Mucosa of stomach (tissue), 1 donor: ENCODE results near the gene SPATA12.

Source experiments
- H3K27me3 ChIP-seq: one replicate; pipeline ENCODE4 v1.7.0; 2013; ENCODE audit warnings: mild to moderate bottlenecking, low read length; ENCODE audit not compliant: control insufficient read depth, insufficient read depth
- H3K36me3 ChIP-seq: one replicate; pipeline ENCODE4 v1.7.0; 2013; ENCODE audit warnings: low read length; ENCODE audit not compliant: control insufficient read depth, insufficient read depth
- H3K4me1 ChIP-seq: one replicate; pipeline ENCODE4 v1.7.0; 2013; ENCODE audit warnings: mild to moderate bottlenecking, low read length; ENCODE audit not compliant: control insufficient read depth, insufficient read depth
- H3K4me3 ChIP-seq: one replicate; pipeline ENCODE4 v1.7.0; 2013; ENCODE audit warnings: low read length
- H3K9ac ChIP-seq: one replicate; pipeline ENCODE4 v1.7.0; 2013; ENCODE audit warnings: mild to moderate bottlenecking, low read length, moderate library complexity
- H3K9me3 ChIP-seq: one replicate; pipeline ENCODE4 v1.7.0; 2013; ENCODE audit warnings: mild to moderate bottlenecking, low read length, moderate library complexity; ENCODE audit not compliant: control insufficient read depth
- donor health status: Pancreatic carcinoma.

Gene SPATA12

DNA sequence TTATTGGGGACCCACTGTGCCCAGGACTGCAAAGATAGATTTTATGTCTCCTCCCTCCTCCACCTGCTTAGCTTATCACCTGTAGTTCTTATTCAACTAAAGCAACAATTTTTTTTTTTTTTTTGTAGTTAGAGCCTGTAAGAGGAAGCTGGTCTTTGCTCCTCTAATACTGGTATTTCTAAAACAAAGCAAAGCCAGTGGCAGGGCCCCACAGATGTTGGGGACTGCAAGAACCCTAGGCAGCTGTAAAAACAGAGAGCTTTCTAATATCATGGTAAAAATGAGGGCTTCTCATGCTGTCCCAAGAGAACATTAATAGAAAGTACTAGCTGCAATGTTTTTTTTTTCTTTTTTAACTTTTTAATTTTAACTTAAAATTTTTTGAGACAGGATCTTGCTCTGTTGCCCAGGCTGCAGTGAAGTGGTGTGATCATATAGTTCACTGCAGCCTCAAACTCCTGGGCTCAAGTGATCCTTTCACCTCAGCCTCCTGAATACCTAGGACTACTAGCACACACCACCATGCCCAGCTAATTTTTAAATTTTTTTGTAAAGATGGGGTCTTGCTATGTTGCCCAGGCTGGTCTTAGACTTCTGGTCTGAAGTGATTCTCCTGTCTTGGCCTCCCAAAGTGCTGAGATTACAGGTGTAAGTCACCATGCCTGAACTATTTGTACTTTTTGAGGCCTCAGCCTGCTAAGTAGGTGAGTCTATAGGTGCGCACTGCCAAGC, 27.1 kb downstream of the SPATA12 start:
- Histone ChIP-seq H3K9me3 (no peaks in the 10 kb centered on the region), H3K36me3 (no peaks in the 10 kb centered on the region), H3K4me3 (no peak overlapping the region), H3K4me1 (no peaks in the 10 kb centered on the region), H3K9ac (no peak overlapping the region), H3K27me3 (no peaks in the 10 kb centered on the region)

DNA sequence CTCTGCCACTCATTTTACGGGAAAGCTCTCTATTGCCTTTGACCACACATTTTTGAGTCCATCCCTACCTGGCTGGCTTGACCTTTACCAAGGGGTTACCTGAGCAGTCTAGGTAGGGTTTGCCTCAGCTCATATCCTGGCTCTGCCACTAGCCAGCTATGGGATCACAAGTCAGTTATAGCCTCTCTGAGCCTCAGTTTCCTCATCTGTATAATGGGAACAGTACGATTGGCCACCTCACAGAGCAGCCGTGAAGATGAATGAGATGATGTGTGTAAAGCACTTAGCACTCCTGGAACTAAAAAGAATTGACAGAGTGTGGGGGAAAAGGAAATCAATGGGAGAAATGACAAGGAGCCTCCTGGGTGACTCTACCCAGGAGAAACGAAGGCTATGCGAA, 28.0 kb downstream of the SPATA12 start:
- H3K4me3 ChIP-seq, result no peak overlapping the region
- no peaks in the 10 kb centered on the region for H3K4me1 ChIP-seq
- H3K27me3 ChIP-seq, result no peaks in the 10 kb centered on the region
- no peaks in the 10 kb centered on the region for H3K36me3 ChIP-seq
- no peak overlapping the region for H3K9ac ChIP-seq
- no peaks in the 10 kb centered on the region for H3K9me3 ChIP-seq

DNA sequence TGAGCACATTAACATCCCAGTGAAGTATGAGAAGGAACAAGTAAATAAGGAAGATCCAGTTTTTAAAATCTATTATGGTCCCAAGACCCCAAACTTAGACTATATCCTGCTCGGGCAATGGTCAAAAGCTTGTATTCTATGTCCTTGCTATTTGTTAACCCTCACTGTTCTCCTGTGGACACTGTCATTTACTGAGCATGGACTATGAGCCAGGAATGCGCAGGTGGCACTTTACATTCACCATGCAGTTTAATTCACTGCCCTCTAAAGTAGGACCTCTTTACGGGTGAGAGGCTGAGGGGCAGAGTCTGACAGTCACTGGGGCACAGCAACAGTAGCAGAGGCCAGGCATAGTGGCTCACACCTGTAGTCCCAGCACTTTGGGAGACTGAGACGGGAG, 28.6 kb downstream of the SPATA12 start:
- H3K4me3 ChIP-seq, result no peak overlapping the region
- H3K9ac ChIP-seq, result no peak overlapping the region
- no peaks in the 10 kb centered on the region for H3K27me3 ChIP-seq
- H3K9me3 ChIP-seq, result no peaks in the 10 kb centered on the region
- no peaks in the 10 kb centered on the region for H3K36me3 ChIP-seq
- no peaks in the 10 kb centered on the region for H3K4me1 ChIP-seq

GRCh38 chr3:57091521-57092273, 31.2 kb downstream of the SPATA12 start:
- Histone ChIP-seq H3K4me3 (no peak overlapping the region), H3K27me3 (no peaks in the 10 kb centered on the region), H3K36me3 (no peaks in the 10 kb centered on the region), H3K4me1 (no peaks in the 10 kb centered on the region), H3K9ac (no peak overlapping the region), H3K9me3 (no peaks in the 10 kb centered on the region)

DNA sequence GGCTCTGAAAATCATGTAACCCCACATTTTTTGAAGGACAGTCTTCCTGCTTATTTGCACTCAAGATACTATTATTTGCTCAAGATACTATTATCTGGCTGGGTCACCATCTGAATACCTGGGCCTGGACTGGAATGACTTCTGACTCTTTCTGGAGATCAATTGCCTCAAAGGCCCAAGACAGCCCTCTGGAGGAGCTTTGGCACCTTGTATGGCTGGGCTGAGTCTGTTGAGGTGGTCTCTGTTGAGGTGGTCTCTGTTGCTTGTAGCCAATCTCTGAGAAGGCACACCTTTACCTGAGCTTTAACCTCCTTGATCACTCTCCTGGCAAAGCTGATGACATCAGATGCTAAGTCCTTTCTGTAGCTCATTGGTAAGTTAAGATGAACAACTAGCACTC, 33.0 kb downstream of the SPATA12 start:
- no peaks in the 10 kb centered on the region for H3K27me3 ChIP-seq
- no peaks in the 10 kb centered on the region for H3K36me3 ChIP-seq
- no peaks in the 10 kb centered on the region for H3K4me1 ChIP-seq
- no peak overlapping the region for H3K4me3 ChIP-seq
- no peaks in the 10 kb centered on the region for H3K9me3 ChIP-seq
- no peak overlapping the region for H3K9ac ChIP-seq

- no peaks in the 10 kb centered on the region for H3K9me3 ChIP-seq
- no peaks in the 10 kb centered on the region for H3K36me3 ChIP-seq
- H3K9ac ChIP-seq, result no peak overlapping the region
- H3K4me3 ChIP-seq, result no peak overlapping the region
- no peaks in the 10 kb centered on the region for H3K4me1 ChIP-seq
- H3K27me3 ChIP-seq, result no peaks in the 10 kb centered on the region
Observed at GRCh38 chr3:57093971-57094535, 33.6 kb downstream of the SPATA12 start.

DNA sequence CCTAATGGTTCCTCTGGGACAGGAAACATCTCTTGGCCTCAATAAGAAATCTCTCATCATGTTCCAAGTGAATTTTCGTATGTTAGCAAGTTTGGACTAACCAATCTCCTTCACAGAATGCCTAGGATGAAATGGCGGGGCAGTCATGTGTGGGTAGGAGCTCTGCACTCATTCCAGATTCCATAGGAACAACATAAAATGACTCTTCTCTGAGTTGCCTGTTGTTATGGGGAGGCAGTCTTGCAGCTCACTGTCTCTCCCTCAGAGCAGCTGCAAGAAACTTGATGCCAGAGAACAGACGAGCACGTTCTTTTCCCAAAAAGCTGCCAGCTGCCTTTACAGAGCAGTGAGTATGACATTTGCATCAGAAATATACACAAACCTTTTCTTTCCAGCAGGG, 34.1 kb downstream of the SPATA12 start:
- no peak overlapping the region for H3K9ac ChIP-seq
- no peaks in the 10 kb centered on the region for H3K4me1 ChIP-seq
- H3K36me3 ChIP-seq, result no peaks in the 10 kb centered on the region
- no peak overlapping the region for H3K4me3 ChIP-seq
- no peaks in the 10 kb centered on the region for H3K9me3 ChIP-seq
- H3K27me3 ChIP-seq, result no peaks in the 10 kb centered on the region

DNA sequence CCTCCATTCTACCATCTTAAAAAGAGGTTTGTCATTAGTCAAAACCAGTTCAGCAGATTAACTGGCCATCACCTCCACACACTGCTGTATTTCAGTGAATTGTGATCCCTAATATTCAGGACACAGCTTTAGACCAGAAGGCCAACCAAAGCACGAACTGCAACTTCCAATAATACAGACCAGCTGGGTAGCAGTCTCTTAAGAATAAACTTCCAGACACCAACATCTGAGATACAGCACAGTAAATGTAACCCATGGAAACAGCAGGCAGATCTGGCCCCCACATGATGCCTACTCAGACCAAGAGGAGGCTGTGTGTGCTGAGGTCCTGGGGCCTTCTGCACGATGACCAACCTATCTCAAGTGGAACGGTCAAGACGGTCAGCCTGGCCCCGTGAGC, 34.9 kb downstream of the SPATA12 start:
- H3K4me1 ChIP-seq, result no peaks in the 10 kb centered on the region
- no peaks in the 10 kb centered on the region for H3K9me3 ChIP-seq
- no peaks in the 10 kb centered on the region for H3K36me3 ChIP-seq
- no peak overlapping the region for H3K9ac ChIP-seq
- H3K27me3 ChIP-seq, result no peaks in the 10 kb centered on the region
- no peak overlapping the region for H3K4me3 ChIP-seq

DNA sequence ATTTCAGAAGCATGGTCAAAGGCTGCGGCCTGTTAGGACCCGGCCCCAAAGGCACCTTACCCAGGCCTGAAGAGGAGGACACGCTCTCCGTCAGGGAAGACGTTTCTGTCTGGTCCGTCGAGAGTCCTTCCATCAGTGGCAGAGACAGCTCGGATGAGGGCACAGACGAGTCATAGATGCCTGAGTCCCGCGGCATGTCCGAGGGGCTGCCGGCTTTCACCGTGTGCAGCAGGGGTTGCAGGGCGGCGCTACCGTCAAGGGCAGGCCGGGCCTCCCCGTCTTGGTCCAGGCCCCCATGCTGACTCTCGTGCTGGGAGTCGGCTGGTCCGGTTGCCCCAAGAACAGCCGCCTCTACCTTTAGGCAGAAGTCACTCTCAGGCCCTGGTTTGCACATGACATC, 37.1 kb downstream of the SPATA12 start:
- Histone ChIP-seq H3K4me3 (no peak overlapping the region), H3K36me3 (no peaks in the 10 kb centered on the region), H3K9ac (no peak overlapping the region)

GRCh38 chr3:57098418-57099310, 38.2 kb downstream of the SPATA12 start:
- H3K9ac ChIP-seq, result no peak overlapping the region
- H3K4me1 ChIP-seq, result no peaks in the 10 kb centered on the region
- no peaks in the 10 kb centered on the region for H3K27me3 ChIP-seq
- no peak overlapping the region for H3K4me3 ChIP-seq
- H3K9me3 ChIP-seq, result no peaks in the 10 kb centered on the region
- H3K36me3 ChIP-seq, result no peaks in the 10 kb centered on the region

More for the DNA sequence above, 37.1 kb downstream of the SPATA12 start:
- Histone ChIP-seq H3K4me1 (no peaks in the 10 kb centered on the region), H3K9me3 (no peaks in the 10 kb centered on the region), H3K27me3 (no peaks in the 10 kb centered on the region)

- Histone ChIP-seq H3K36me3 (no peaks in the 10 kb centered on the region), H3K27me3 (no peaks in the 10 kb centered on the region), H3K4me1 (no peaks in the 10 kb centered on the region), H3K9ac (no peak overlapping the region), H3K9me3 (no peaks in the 10 kb centered on the region), H3K4me3 (no peak overlapping the region)
Observed at GRCh38 chr3:57100046-57100695, 39.7 kb downstream of the SPATA12 start.
